GM18502 (cell line): Measurements from ENCODE around the gene SLCO2B1.
A peak's percentile ranks its signal among the peaks of the same experiment; 100 is the strongest.

Experiments used
- ATAC-seq: cut with Tn5 transposase; IDR thresholded peaks from one replicate; pipeline ENCODE4 v1.9.1; 2021; ENCODE audit warnings: mild to moderate bottlenecking; ENCODE audit not compliant: unreplicated experiment, poor library complexity

SLCO2B1 gene

DNA sequence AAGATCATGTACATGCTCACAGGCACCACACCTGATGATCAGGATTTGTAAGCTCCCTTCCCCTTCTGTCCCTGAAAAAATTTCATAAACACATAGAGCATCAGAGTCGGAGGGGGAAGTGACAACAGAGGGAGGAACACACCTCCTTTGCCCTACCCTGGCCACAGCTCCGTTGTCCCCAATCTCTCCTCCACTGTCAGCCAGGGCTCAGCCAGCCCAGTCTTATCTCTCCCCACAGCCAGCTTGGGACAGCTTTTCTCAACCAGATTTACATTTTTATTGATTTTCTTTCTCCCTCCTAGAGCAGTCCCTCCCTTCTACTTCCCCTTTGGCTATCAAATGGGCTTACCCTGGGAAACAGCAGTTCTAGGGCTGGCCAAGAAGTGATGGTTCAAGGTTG is 57.5 kb downstream of the SLCO2B1 start:
- no peak for ATAC-seq

DNA sequence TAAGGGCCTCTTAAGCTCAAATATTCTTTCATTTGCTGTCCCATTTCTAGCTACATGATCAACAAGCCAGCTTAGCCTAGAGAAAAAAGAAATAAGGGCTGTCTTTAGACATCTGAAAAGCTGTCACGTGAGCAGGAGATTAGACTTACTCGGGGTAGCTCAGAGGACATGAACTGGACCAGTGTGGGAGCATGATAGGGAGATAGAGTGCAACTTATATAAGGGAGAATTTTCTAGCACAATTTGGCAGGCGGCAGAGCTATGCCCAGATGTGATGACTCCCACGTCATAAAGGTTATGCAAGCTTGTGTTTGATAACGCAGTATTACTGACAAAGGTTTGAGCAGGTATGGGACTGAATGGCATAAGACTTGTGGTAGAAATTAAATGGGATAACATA is 61.5 kb downstream of the SLCO2B1 start:
- ATAC-seq: no peak

DNA sequence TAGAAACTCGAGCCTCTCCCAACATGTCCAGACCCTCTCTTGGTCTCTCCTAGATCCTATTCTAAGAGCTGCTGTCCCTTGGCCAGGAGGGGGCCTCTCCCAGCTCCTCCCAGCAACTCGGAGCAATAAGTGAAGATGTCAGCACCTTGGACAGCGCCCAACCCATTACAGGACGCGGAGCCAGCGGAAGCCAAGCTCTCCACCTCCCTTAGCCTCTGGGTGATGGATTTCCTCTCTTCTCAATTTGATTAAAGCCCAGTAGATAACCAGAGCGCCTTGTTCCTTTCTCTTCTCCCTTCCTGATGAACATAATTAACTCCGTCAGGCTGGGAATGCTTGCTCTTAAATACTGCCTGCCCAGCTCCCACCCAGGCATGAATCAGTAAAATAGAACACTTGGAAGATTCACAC is 63.5 kb downstream of the SLCO2B1 start:
- ATAC-seq: no peak

GRCh38 chr11:75214843-75215242 is 63.9 kb downstream of the SLCO2B1 start:
- ATAC-seq: no peak

DNA sequence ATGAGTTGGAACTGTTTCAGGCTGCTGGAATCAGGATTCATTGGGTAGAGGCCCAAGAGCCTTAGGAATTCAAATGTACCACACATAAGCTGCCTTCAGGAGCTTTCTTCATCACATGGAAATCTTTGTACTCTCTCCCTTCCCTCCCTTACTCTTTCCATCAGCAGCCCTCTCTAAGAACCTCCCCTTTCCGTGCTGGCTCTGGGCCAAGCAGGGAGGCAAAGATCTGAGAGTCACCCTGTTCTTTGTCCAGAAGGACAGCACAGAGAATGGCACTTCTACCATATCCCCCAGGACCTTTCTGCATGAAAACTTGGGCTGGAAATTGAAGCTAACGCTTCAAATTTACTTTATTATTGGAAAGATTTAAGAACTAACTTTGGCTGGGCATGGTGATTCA is 69.0 kb downstream of the SLCO2B1 start:
- ATAC-seq: no peak

- no peak for ATAC-seq
Observed at GRCh38 chr11:75223954-75224643, 73.2 kb downstream of the SLCO2B1 start.

- ATAC-seq: no peak
Observed at GRCh38 chr11:75225794-75226193, 74.9 kb downstream of the SLCO2B1 start.

GRCh38 chr11:75229466-75229865 is 78.6 kb downstream of the SLCO2B1 start:
- ATAC-seq: no peak

DNA sequence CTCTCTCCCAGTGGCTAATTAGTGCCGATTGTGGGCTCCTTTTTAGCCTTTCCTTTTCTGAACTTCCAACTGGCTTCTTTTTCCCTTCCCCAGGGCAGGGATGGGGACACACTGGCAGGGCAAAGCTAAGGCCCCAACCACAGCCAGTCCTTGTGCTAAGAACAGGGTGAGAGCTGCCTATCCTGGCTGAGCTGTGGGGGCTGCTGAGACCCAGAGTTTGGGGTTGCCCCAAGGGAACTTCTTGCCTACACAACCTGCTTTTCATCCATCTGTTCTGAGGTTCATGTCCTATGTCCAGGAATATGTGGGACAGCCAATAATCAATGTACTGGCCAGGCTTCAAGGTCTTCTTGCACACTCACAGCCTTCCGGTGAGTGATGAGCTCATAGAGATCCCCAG is 79.7 kb downstream of the SLCO2B1 start:
- ATAC-seq: no peak

DNA sequence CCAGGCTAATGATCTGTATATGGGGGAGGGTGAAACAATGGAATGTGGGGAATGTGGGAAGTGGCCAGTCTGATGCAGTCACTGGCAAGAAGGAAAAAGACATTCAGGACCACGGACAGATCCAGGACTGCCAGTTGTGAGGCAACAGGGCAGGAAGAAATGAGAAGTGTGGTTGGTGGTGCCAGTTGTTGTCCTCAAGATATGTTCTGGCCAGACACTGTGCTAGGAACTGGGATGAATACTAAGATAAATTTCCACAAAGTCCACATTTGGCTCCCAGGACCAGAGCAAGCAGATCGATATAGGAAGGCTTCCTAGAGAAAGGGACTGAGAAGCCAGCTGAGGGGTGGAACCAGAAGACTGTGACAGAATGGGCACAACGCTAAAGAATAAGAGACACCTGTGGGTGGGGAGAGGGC is 82.9 kb downstream of the SLCO2B1 start:
- no peak for ATAC-seq

DNA sequence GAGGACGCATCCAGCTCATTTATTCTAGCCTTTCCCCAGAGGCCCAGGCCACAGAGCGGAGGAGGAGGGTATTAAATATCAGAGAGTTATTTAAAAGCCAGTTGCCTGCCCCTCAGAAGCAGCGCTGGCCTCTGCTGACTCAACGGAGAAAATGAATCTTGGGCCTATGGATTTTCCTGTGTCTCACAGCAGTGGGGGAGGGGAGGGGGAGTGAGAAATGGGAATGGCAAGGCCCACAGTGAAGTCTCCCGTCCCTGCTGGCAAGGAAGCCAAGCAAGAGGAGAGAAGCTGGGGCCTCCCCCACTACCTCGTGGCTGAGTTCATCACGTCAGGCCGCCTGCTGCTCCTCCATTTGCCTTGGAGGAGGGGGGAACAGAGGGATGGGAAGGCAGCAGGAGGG is 85.2 kb downstream of the SLCO2B1 start:
- ATAC-seq: no peak

- ATAC-seq: no peak
Observed at GRCh38 chr11:75237050-75237449, 86.1 kb downstream of the SLCO2B1 start.

- ATAC-seq: no peak
Observed at GRCh38 chr11:75238595-75239440, 87.9 kb downstream of the SLCO2B1 start.

- no peak for ATAC-seq
Observed at GRCh38 chr11:75239531-75240290, 88.8 kb downstream of the SLCO2B1 start.

- no peak for ATAC-seq
Observed at GRCh38 chr11:75240311-75241035, 89.6 kb downstream of the SLCO2B1 start, which contains the start of gene TPBGL. Gene TPBGL, plus strand, starts transcription at chr11:75240774. Its CDS starts 276 bp downstream, at chr11:75241050.

- peak; percentile 85 for ATAC-seq
Observed at GRCh38 chr11:75241036-75241905, 90.4 kb downstream of the SLCO2B1 start.

- peak; percentile 25 for ATAC-seq
Observed at GRCh38 chr11:75241906-75242644, 91.2 kb downstream of the SLCO2B1 start.

- ATAC-seq: no peak
Observed at GRCh38 chr11:75242722-75243600, 92.1 kb downstream of the SLCO2B1 start.
